ENCODE data around the gene CAP1. TPM values are rescaled to one million over a fixed set of nuclear protein-coding genes. Genes with fewer than 3 reads are reported as not detected.
"Not testable (repeated sequence)": the region's sequence is repeated elsewhere in the genome, so short reads cannot be mapped to it uniquely, and the experiment has no call there.

Gene CAP1, protein sequence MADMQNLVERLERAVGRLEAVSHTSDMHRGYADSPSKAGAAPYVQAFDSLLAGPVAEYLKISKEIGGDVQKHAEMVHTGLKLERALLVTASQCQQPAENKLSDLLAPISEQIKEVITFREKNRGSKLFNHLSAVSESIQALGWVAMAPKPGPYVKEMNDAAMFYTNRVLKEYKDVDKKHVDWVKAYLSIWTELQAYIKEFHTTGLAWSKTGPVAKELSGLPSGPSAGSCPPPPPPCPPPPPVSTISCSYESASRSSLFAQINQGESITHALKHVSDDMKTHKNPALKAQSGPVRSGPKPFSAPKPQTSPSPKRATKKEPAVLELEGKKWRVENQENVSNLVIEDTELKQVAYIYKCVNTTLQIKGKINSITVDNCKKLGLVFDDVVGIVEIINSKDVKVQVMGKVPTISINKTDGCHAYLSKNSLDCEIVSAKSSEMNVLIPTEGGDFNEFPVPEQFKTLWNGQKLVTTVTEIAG
- polyA plus RNA-seq = 1,000 to 10,000 TPM in 1 of 3 donors, 100 to 1,000 TPM in 2; 766 to 1,293 (median 950) TPM

DNA sequence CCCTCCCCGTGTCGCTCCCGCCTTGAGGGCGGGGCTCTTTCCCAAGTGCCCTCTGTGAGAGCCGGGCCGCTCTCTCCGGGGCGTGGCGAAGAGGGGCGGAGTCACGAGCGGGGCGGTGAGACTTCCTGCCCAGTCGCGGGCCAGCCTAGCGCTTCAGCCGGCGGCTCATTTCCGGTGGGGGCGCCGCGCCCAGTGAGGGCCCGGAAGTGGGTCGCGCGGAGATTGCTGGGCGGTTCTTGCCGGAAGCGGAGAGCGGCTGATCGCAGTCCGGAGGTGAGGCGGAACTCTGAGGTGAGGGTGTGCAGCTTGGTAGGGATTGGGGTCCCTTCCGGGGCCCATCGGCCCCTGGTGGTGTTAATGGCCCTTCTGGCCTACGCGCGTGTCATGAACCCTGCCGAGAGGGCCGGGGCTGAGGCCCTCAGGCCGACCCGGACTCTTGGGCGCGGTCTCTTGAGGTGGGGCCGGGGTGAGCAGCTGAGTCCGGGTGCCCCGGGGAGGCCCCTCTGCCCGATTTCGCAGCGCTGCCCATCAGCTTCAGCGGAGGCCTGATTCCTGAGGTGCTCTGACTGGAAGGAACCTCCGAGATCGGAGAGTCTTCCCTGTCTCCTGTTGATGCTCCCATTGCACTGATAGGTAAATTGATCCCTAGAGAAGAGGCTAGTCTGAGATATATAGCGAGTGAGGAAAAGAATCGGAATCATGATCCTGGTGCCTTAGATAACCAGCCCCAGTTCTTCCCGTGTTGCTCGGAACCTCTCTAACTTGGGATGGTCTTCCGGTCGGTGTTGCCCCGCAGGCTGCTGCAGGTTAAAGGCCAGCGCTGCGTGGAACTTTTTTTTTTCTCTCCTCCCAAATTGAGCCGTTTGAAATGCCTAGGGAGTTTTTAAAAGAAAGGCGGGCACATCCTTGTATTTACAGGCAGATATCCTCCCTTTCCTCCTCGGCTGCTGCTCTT, at the start of gene CAP1:
Gene CAP1 (plus strand): TSS at position 219 of the 955 bp plus-strand sequence. CDS start 18,618 bp downstream, outside the sequence.
- Mint-ChIP-seq H3K4me3 (peak within 1 kb of the TSS; percentile 85 to 99 (median 98)), H3K36me3 (peaks cover 12 to 13% (median 13%) of the 10 kb centered on the region in 3 donors), H3K27ac (peak within 1 kb of the TSS; percentile 96 to 100 (median 98)), H3K4me1 (peaks cover 80 to 82% of the 10 kb centered on the region in 2 donors), H3K27me3 (ENCODE audit: low read depth in 3 of 3) (peaks cover 8 to 22% (median 13%) of the 10 kb centered on the region in 3 donors), H3K9me3 (no peaks in the 10 kb centered on the region)
- DNase-seq = peak; percentile 100

DNA sequence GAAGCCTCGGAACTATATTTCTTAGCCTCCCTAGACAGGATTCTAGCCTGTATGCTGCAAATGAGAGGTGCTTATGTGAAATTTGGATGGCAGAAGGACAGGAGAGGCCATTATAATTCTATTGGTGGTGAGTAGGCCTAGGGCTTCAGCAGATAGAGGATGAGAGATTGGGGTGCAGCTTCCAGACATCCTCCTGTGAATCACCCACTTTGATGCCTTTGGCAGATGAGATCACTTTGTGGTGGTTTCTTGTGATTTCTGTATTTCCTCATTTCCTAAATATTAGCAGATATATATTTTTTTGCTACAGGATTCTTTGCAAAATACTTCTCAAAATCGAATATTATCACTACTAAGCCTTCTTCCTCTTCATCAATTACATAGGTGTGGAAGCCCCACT, 48.3 kb upstream of the CAP1 start:
- Mint-ChIP-seq H3K4me3 (no peak overlapping the region), H3K27ac (no peak overlapping the region), H3K27me3 (ENCODE audit: low read depth in 3 of 3) (peaks cover 0 to 2% (median 1%) of the 10 kb centered on the region in 3 donors), H3K9me3 (no peaks in the 10 kb centered on the region), H3K4me1 (peaks cover 25 to 29% of the 10 kb centered on the region in 2 donors), H3K36me3 (no peaks in the 10 kb centered on the region)
- DNase-seq = no peak

DNA sequence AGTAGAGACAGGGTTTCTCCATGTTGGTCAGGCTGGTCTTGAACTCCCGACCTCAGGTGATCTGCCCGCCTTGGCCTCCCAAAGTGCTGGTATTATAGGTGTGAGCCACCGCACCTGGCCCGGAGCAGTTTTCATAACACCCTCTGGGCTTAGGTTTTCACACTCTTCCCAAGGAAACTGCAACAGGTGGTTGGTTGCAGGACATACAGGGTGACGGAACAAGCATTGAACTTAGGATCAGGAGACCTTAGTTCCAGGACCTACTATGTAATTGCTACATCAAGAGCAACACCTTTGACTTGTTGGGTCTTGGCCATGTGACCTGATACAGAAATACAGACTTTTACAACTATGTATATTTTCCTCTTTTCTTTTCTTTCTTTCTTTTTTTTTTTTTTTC, 47.6 kb upstream of the CAP1 start:
- no peak overlapping the region for H3K4me3 Mint-ChIP-seq
- no peak overlapping the region for H3K27ac Mint-ChIP-seq
- peaks cover 0 to 2% (median 1%) of the 10 kb centered on the region in 3 donors for H3K27me3 Mint-ChIP-seq (ENCODE audit: low read depth in 3 of 3)
- DNase-seq = no peak
- H3K36me3 Mint-ChIP-seq = no peaks in the 10 kb centered on the region
- H3K9me3 Mint-ChIP-seq = no peaks in the 10 kb centered on the region
- H3K4me1 Mint-ChIP-seq = peaks cover 25 to 29% of the 10 kb centered on the region in 2 donors

DNA sequence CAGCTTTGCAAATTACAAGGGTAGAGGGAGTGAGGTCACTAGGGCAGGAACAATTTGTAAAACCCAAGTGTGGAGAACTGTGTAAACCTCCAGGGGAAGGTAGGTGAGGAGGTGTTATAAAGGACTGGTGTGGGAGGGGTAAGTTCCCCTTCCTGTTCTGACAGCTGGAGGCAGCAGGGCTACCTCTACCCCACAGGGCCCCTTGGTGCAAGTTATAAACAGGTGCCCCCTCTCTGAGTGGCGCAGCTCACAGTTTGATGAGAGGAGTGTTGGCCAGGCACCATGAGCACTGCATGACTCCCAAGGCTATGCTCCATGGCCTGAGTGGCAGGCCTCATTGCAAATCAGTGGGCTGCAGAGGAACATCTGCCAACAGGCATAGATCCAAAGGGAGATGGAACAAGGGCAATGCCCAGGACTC, 44.5 kb upstream of the CAP1 start:
- Mint-ChIP-seq H3K4me1 (peaks cover 25 to 29% of the 10 kb centered on the region in 2 donors), H3K36me3 (no peaks in the 10 kb centered on the region), H3K4me3 (peak overlapping the region; percentile 52 to 77 (median 65)), H3K9me3 (no peaks in the 10 kb centered on the region), H3K27me3 (ENCODE audit: low read depth in 3 of 3) (peaks cover 0 to 2% (median 1%) of the 10 kb centered on the region in 3 donors), H3K27ac (peak overlapping the region in 5 of 6 donors; percentile 67 to 90 (median 76))
- peak; percentile 28 to 48 (median 44) for DNase-seq

DNA sequence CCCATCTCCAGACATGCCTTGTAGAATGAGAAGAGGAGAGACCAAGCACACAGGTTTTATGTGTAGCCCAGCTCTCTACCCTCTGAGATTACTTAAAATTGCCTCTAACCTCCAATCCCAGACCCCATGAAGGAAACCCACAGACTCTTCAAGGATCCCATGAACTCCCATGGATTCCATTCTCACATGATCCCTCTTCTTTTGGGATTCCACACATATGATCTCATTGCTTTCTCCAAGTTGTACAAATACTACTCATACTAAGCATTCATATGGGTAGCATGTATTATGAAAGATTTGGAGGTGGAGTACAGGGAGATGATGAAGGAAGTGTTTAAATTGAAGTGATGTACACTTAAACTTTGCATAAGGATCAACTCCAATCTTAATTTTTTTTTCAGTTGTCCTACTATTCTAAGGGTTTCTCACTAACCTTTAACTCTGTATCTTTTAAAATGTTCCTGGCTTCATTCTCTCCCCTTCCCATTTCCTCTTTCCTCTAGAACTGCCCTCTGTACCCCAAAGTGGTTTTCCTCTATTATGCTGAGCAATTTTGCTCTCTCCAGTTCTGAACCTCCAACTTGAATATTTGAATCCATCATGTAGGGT, 44.0 kb upstream of the CAP1 start:
- Mint-ChIP-seq H3K27me3 (ENCODE audit: low read depth in 3 of 3) (peaks cover 0 to 2% (median 1%) of the 10 kb centered on the region in 3 donors), H3K9me3 (no peaks in the 10 kb centered on the region), H3K4me1 (peaks cover 25 to 30% of the 10 kb centered on the region in 2 donors), H3K36me3 (no peaks in the 10 kb centered on the region), H3K4me3 (peak overlapping the region; percentile 45 to 77 (median 63)), H3K27ac (peak overlapping the region in 5 of 6 donors; percentile 67 to 90 (median 79))
- DNase-seq = no peak

DNA sequence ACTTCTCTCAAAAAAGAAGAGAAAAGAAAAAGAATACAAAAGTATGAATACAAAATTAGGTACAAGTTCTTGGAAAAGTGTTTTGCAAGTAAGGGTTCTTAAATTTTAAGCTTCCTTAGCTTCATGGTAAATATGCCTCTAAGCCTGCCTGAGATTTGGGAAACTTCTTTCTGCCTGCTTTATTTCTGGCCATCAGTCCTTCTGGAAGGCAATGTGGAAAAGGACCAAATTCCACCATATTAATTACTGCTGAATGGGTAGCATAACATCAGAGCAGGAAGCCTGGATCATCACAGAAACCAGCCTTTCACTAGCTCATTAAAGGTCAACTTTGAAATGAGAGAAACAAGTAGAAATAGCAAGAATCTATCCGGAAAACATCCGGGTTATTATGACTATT, 39.1 kb upstream of the CAP1 start:
- H3K36me3 Mint-ChIP-seq = peaks cover 0 to 5% (median 0%) of the 10 kb centered on the region in 3 donors
- peaks cover 0 to 4% (median 0%) of the 10 kb centered on the region in 3 donors for H3K27me3 Mint-ChIP-seq (ENCODE audit: low read depth in 3 of 3)
- peaks cover 28 to 38% of the 10 kb centered on the region in 2 donors for H3K4me1 Mint-ChIP-seq
- peak overlapping the region in 2 of 6 donors; percentile 3 to 12 for H3K27ac Mint-ChIP-seq
- H3K4me3 Mint-ChIP-seq = no peak overlapping the region
- DNase-seq = no peak
- H3K9me3 Mint-ChIP-seq = no peaks in the 10 kb centered on the region

DNA sequence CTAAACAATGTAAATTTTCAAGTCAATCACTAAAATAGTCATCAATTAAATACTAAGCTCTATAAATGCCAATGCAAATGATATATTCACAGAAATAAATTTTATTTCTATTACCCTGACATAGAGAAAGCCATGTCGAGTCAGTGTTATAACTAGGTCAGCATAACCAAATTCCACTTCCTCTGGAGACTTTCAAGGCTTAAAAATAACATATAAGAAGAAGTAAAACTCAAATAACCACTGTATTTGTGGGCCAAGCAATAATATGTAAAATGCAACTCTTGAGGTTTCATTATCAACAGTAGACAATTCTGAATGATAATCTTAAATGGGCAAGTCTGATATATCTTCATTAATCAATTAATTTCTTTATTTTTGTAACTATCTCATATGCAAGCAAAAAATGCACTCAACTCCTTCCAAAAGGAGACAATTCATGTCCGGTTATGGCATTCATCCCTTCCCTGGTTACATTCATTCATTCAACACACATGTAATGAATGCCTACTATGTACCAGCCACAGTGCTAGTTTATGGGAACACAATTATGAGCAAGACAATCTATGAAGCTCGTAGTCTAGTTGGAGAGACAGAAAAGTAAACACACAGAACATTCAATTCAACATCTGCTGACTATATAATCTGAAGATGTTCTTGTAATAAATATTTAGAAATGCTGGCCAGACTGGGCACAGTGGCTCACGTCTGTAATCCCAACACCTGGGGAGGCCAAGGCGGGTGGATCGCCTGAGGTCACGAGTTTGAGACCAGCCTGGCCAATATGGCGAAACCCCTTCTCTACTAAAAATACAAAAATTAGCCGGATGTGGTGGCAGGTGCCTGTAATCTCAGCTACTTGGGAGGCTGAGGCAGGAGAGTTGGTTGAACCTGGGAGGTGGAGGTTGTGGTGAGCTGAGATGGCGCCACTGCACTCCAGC, 37.1 kb upstream of the CAP1 start:
- H3K27me3 Mint-ChIP-seq (ENCODE audit: low read depth in 3 of 3) = peaks cover 0 to 3% (median 0%) of the 10 kb centered on the region in 3 donors
- peak in 1 of 3 donors; percentile 7 for DNase-seq
- H3K4me1 Mint-ChIP-seq = peaks cover 22 to 32% of the 10 kb centered on the region in 2 donors
- H3K27ac Mint-ChIP-seq = peak overlapping the region; percentile 25 to 89 (median 64)
- peaks cover 0 to 5% (median 0%) of the 10 kb centered on the region in 3 donors for H3K36me3 Mint-ChIP-seq
- H3K4me3 Mint-ChIP-seq = peak overlapping the region; percentile 38 to 76 (median 58)
- H3K9me3 Mint-ChIP-seq = no peaks in the 10 kb centered on the region

DNA sequence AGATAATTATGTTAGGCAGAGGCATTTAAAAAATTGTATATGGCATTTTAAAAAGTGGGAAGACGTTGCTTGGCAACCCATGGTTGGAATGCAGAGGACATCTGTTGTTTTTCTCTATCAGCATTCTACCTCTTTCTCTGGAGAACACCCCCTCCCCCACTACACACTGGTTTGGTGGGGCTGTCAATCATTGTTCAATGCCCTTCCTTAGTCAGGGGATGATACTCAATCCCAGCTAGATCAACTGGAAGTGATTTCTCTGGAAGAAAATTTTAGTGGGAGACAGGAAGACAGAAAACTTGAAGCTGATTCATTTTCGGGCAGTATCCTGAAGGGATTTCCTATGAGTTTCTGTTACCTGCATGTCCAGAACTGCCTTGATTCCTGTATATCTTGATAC, 35.7 kb upstream of the CAP1 start:
- Mint-ChIP-seq H3K4me3 (no peak overlapping the region), H3K4me1 (peaks cover 24 to 32% of the 10 kb centered on the region in 2 donors), H3K27ac (no peak overlapping the region), H3K36me3 (peaks cover 0 to 5% (median 0%) of the 10 kb centered on the region in 3 donors), H3K9me3 (no peaks in the 10 kb centered on the region), H3K27me3 (ENCODE audit: low read depth in 3 of 3) (peaks cover 0 to 3% (median 0%) of the 10 kb centered on the region in 3 donors)
- DNase-seq = no peak

DNA sequence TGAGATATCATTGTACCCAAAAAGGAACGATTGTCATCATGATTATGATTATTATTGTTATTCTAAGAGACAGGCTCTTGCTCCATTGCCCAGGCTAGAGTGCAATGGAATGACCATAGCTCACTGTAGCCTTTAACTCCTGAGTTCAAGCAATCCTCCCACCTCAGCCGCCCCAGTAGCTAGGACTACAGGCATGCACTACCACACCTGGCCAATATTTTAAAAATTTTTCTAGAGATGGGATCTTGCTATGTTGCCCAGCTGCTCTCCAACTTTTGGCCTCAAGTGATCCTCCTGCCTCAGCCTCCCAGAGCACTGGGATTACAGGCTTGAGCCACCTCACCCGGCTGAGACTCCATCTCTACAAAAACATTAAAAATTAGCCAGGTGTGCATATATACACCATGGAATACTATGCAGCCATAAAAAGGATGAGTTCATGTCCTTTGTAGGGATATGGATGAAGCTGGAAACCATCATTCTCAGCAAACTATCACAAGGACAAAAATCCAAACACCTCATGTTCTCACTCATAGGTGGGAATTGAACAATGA, 33.0 kb upstream of the CAP1 start:
- not testable (repeated sequence) for H3K27ac Mint-ChIP-seq

DNA sequence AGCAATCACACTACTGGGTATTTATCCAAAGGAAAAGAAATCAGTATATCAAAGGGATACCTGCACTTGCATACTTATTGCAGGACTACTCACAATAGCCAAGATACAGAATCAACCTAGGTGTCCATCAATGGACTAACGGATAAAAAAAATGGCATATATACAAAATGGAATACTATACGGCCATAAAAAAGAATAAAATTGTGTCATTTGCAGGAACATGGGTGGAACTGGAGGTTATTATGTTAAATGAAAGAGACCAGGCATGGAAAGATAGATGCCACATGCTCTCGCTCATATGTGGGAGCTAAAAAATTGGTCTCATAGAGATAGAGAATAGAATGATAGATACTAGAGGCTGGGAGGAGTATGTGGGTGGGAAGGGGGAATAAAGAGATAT, 29.3 kb upstream of the CAP1 start:
- Mint-ChIP-seq H3K4me1 (peaks cover 3 to 16% of the 10 kb centered on the region in 2 donors), H3K4me3 (no peak overlapping the region), H3K27me3 (ENCODE audit: low read depth in 3 of 3) (peaks cover 0 to 3% (median 0%) of the 10 kb centered on the region in 3 donors), H3K9me3 (no peaks in the 10 kb centered on the region), H3K36me3 (no peaks in the 10 kb centered on the region), H3K27ac (no peak overlapping the region)
- DNase-seq = no peak

More for the DNA sequence above, 33.0 kb upstream of the CAP1 start:
- not testable (repeated sequence) for H3K9me3 Mint-ChIP-seq; H3K27me3 Mint-ChIP-seq (ENCODE audit: low read depth in 3 of 3); H3K4me3 Mint-ChIP-seq; DNase-seq; H3K36me3 Mint-ChIP-seq
- H3K4me1 Mint-ChIP-seq = peaks cover 18 to 20% of the 10 kb centered on the region in 2 donors

DNA sequence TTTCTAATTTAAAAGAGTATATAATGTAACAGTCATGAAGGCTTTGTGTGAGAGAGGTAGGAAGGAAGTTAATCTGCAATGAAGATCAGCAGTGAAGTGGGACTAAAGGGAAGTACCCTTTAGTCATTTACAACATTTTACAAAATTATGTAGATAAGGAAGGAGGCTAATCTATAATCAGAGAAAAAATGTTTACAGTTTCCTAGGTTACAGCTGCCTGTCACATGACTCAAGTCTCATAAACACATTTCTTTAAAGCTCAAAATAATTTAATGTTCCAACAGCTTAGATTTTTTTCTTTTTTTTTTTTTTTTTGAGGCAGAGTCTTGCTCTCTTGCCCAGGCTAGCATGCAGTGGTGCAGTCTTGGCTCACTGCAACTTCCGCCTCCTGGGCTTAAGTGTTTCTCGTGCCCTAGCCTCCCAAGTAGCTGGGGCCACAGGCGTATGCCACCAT, 26.2 kb upstream of the CAP1 start:
- no peaks in the 10 kb centered on the region for H3K9me3 Mint-ChIP-seq
- peaks cover 0 to 7% (median 3%) of the 10 kb centered on the region in 3 donors for H3K27me3 Mint-ChIP-seq (ENCODE audit: low read depth in 3 of 3)
- peaks cover 3 to 16% of the 10 kb centered on the region in 2 donors for H3K4me1 Mint-ChIP-seq
- no peaks in the 10 kb centered on the region for H3K36me3 Mint-ChIP-seq
- no peak for DNase-seq
- no peak overlapping the region for H3K4me3 Mint-ChIP-seq
- peak overlapping the region in 1 of 6 donors; percentile 1 for H3K27ac Mint-ChIP-seq
